H9 (cell line): ENCODE results near the gene TBCB. TPM values are rescaled to one million over a fixed set of nuclear protein-coding genes. Genes with fewer than 3 reads are reported as not detected.
A peak's percentile ranks its signal among the peaks of the same experiment; 100 is the strongest.

Experiments
- DNase-seq: peaks from one replicate; pipeline ENCODE4 v3.0.0-alpha.2; 2017
- H2AFZ ChIP-seq: one replicate; pipeline ENCODE4 v1.6.1; 2013; ENCODE audit warnings: mild to moderate bottlenecking, low read length, control low read depth, moderate library complexity
- H2AK5ac ChIP-seq: 2 replicates; pipeline ENCODE4 v1.6.1; 2013; ENCODE audit warnings: low read length, control low read depth, mixed read lengths; ENCODE audit not compliant: insufficient read length
- H2BK120ac ChIP-seq: one replicate; pipeline ENCODE4 v1.6.1; 2013; ENCODE audit warnings: low read depth, mild to moderate bottlenecking, low read length, control low read depth, inconsistent platforms; ENCODE audit not compliant: poor library complexity, severe bottlenecking
- H2BK12ac ChIP-seq: 2 replicates; pipeline ENCODE4 v1.6.1; 2013; ENCODE audit warnings: low read length, control low read depth, mixed read lengths, low read depth; ENCODE audit not compliant: insufficient read length
- H2BK15ac ChIP-seq: 2 replicates; pipeline ENCODE4 v1.6.1; 2013; ENCODE audit warnings: low read depth, low read length, control low read depth
- H2BK20ac ChIP-seq: one replicate; pipeline ENCODE4 v1.6.1; 2013; ENCODE audit warnings: low read depth, mild to moderate bottlenecking, low read length, control low read depth, inconsistent platforms; ENCODE audit not compliant: poor library complexity, severe bottlenecking
- H2BK5ac ChIP-seq: 2 replicates; pipeline ENCODE4 v1.6.1; 2013; ENCODE audit warnings: low read length, control low read depth, mixed read lengths; ENCODE audit not compliant: insufficient read length
- H3K14ac ChIP-seq: 2 replicates; pipeline ENCODE4 v1.6.1; 2013; ENCODE audit warnings: low read length, control low read depth; ENCODE audit not compliant: insufficient read depth
- H3K18ac ChIP-seq: 2 replicates; pipeline ENCODE4 v1.6.1; 2013; ENCODE audit warnings: low read depth, mild to moderate bottlenecking, mixed read lengths, low read length, control low read depth; ENCODE audit not compliant: insufficient read length
- H3K23ac ChIP-seq: 2 replicates; pipeline ENCODE4 v1.6.1; 2013; ENCODE audit warnings: low read length, control low read depth, mixed read lengths, low read depth; ENCODE audit not compliant: insufficient read length
- H3K23me2 ChIP-seq: 2 replicates; pipeline ENCODE4 v1.6.1; 2013; ENCODE audit warnings: low read depth, mild to moderate bottlenecking, mixed read lengths, low read length, control low read depth; ENCODE audit not compliant: insufficient read length, poor library complexity, severe bottlenecking
- H3K27ac ChIP-seq: 2 replicates; pipeline ENCODE4 v1.5.1; 2013; ENCODE audit warnings: low read length, control low read depth, mixed read lengths, low read depth; ENCODE audit not compliant: insufficient read length
- H3K27me3 ChIP-seq: 2 replicates; pipeline ENCODE4 v1.6.1; 2013; ENCODE audit warnings: low read length, control low read depth, inconsistent platforms; ENCODE audit not compliant: insufficient read depth
- H3K4ac ChIP-seq: 2 replicates; pipeline ENCODE4 v1.6.1; 2013; ENCODE audit warnings: low read depth, mild to moderate bottlenecking, control low read depth, inconsistent platforms, low read length, moderate library complexity
- H3K4me1 ChIP-seq: 2 replicates; pipeline ENCODE4 v1.6.1; 2013; ENCODE audit warnings: low read length, control low read depth, inconsistent platforms; ENCODE audit not compliant: insufficient read depth
- H3K4me2 ChIP-seq: 2 replicates; pipeline ENCODE4 v1.6.1; 2013; ENCODE audit warnings: low read length, control low read depth, mixed read lengths; ENCODE audit not compliant: insufficient read length, insufficient read depth
- H3K56ac ChIP-seq: 2 replicates; pipeline ENCODE4 v1.6.1; 2013; ENCODE audit warnings: low read depth, mild to moderate bottlenecking, mixed read lengths, low read length, control low read depth; ENCODE audit not compliant: insufficient read length
- H3K79me1 ChIP-seq: 2 replicates; pipeline ENCODE4 v1.6.1; 2013; ENCODE audit warnings: low read depth, mild to moderate bottlenecking, moderate library complexity, low read length, control low read depth, inconsistent platforms; ENCODE audit not compliant: insufficient read depth, poor library complexity, severe bottlenecking
- H3K79me2 ChIP-seq: 2 replicates; pipeline ENCODE4 v1.6.1; 2013; ENCODE audit warnings: low read length, control low read depth, inconsistent platforms; ENCODE audit not compliant: insufficient read depth
- H3K9ac ChIP-seq: 2 replicates; pipeline ENCODE4 v1.6.1; 2013; ENCODE audit warnings: low read length, control low read depth, mixed read lengths; ENCODE audit not compliant: insufficient read length; ENCODE audit errors: extremely low read depth
- H3K9me3 ChIP-seq: one replicate; pipeline ENCODE4 v1.6.1; 2013; ENCODE audit warnings: low read depth, low read length, inconsistent platforms; ENCODE audit not compliant: control insufficient read depth
- H3T11ph ChIP-seq: one replicate; pipeline ENCODE4 v1.6.1; 2013; ENCODE audit warnings: mild to moderate bottlenecking, low read length, control low read depth, inconsistent platforms
- H4K20me1 ChIP-seq: one replicate; pipeline ENCODE4 v1.6.1; 2013; ENCODE audit not compliant: control insufficient read depth, insufficient read length, insufficient read depth
- H4K5ac ChIP-seq: 2 replicates; pipeline ENCODE4 v1.6.1; 2013; ENCODE audit warnings: low read depth, mild to moderate bottlenecking, mixed read lengths, low read length, control low read depth; ENCODE audit not compliant: insufficient read length
- H4K8ac ChIP-seq: replicated peaks from 2 replicates; pipeline ENCODE4 v1.6.1; 2013; ENCODE audit warnings: low read length, control low read depth, mixed read lengths, low read depth; ENCODE audit not compliant: insufficient read length
- H4K91ac ChIP-seq: 2 replicates; pipeline ENCODE4 v1.6.1; 2013; ENCODE audit warnings: low read depth, mild to moderate bottlenecking, moderate library complexity, mixed read lengths, low read length, control low read depth; ENCODE audit not compliant: insufficient read length
- H3K27ac Mint-ChIP-seq, 3 experiments: 2 replicates in 2 of 3; 3 replicates in 1 of 3; pipeline ENCODE4 v1.8.0; 2020 to 2021; ENCODE audit warnings: mixed read lengths in 3 of 3, mild to moderate bottlenecking in 1 of 3, moderate library complexity in 1 of 3
- H3K27me3 Mint-ChIP-seq: 2 replicates; pipeline ENCODE4 v1.8.0; 2021; ENCODE audit warnings: low read depth, mild to moderate bottlenecking, moderate library complexity, mixed read lengths
- H3K36me3 Mint-ChIP-seq, 3 experiments: 2 replicates in 2 of 3; 3 replicates in 1 of 3; pipeline ENCODE4 v1.8.0; 2020 to 2021; ENCODE audit warnings: low read depth in 3 of 3, mixed read lengths in 3 of 3; ENCODE audit not compliant: insufficient read depth in 1 of 3
- H3K4me1 Mint-ChIP-seq, 2 experiments: 2 replicates each; pipeline ENCODE4 v1.8.0; 2020; ENCODE audit warnings: mixed read lengths in 2 of 2
- H3K4me3 Mint-ChIP-seq, 2 experiments: 2 replicates in 1 of 2; 3 replicates in 1 of 2; pipeline ENCODE4 v1.8.0; 2020 to 2021; ENCODE audit warnings: mild to moderate bottlenecking in 2 of 2, mixed read lengths in 2 of 2, moderate library complexity in 1 of 2
- H3K9me3 Mint-ChIP-seq, 2 experiments: 2 replicates in 1 of 2; 3 replicates in 1 of 2; pipeline ENCODE4 v1.8.0; 2020; ENCODE audit warnings: mild to moderate bottlenecking in 2 of 2, mixed read lengths in 2 of 2, moderate library complexity in 1 of 2
- WGBS: extraction: QIAGEN DNeasy Blood & Tissue Kit; methylation state at CpG from one replicate; pipeline ENCODE4 v1.1.7; 2013; ENCODE audit warnings: missing lambda C conversion rate, low lambda C conversion rate, mixed read lengths; ENCODE audit not compliant: insufficient read length; ENCODE audit errors: extremely low coverage; 5-methylcytosine and 5-hydroxymethylcytosine counted together
- total RNA-seq: library from RNA; stranded (reverse); gene quantifications from 2 replicates; pipeline ENCODE4 v1.2.1, GENCODE V29; 2021
- TF ChIP-seq, protein P1 (sequence below): fragments of 200-600 bp; sonication (generic); conservative IDR thresholded peaks from 3 replicates; pipeline ENCODE4 v1.8.0; 2021; ENCODE audit warnings: antibody characterized with exemption, mild to moderate bottlenecking

TBCB gene
- total RNA-seq, 1 experiment from 2014 or later: 216 TPM

DNA sequence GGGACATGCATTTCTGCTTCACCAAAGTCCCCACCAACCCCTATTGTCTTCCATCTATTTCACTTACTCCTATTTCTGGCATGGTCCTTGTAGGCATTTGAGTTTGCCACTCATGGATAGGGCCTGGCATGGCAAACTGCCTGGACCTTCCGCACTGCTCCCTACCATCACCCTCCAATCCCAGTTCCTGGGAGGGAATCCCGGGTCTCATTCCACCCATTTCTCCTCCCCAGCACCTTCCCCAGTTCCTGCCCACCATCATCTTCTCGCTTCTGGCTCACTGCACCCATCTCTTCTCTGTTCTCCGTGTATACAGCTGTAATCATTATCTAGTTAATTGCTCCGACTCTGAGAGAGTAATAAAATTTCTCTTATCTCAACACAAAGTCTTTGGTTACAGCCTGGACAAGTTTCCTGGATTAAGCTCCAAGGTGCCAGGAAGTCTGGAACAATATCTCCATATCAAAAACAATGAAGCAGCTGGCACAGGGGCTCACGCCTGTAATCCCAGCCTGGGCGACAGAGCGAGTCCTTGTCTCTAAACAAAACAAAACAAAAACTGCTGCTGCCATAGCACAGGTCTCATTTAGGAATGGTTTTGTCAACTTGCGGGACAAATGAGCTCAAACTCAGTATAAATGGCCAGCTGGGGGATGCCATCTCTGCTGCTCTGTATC, 54.0 kb downstream of the TBCB start:
- Histone ChIP-seq H2BK120ac (no peak overlapping the region), H3K56ac (no peak overlapping the region), H3K27ac (no peak overlapping the region), H4K20me1 (no peaks in the 10 kb centered on the region), H3K4ac (no peak overlapping the region), H3K23ac (no peak overlapping the region), H3K18ac (no peak overlapping the region), H4K91ac (no peak overlapping the region), H3K23me2 (no peaks in the 10 kb centered on the region), H2BK15ac (no peak overlapping the region), H2BK5ac (no peak overlapping the region), H3K9ac (no peak overlapping the region), H3K4me1 (no peaks in the 10 kb centered on the region; the same call in 1 of the 2 replicates), H4K5ac (peak overlapping the region; percentile 78), H2AK5ac (no peak overlapping the region), H2AFZ (no peak overlapping the region), H3K4me2 (no peak overlapping the region), H3T11ph (no peak overlapping the region), H3K79me2 (no peaks in the 10 kb centered on the region), H3K14ac (no peak overlapping the region), H3K27me3 (no peaks in the 10 kb centered on the region), H2BK20ac (no peak overlapping the region), H3K9me3 (no peaks in the 10 kb centered on the region), H3K79me1 (no peaks in the 10 kb centered on the region), H4K8ac (no peak overlapping the region), H2BK12ac (no peak overlapping the region)
- no peak overlapping the region; a peak in 1 of 5 replicates for H3K4me3 Mint-ChIP-seq
- H3K4me1 Mint-ChIP-seq: peaks cover 10 to 11% of the 10 kb centered on the region in 2 experiments; a peak in 2 of 4 replicates
- H3K9me3 Mint-ChIP-seq: no peaks in the 10 kb centered on the region
- peaks cover 3% of the 10 kb centered on the region; the same call in 1 of the 2 replicates for H3K27me3 Mint-ChIP-seq
- peak overlapping the region in 2 of 3 experiments; percentile 43 to 70; a peak in 4 of 7 replicates for H3K27ac Mint-ChIP-seq
- no peak for DNase-seq
- TF ChIP-seq, protein P1, sequence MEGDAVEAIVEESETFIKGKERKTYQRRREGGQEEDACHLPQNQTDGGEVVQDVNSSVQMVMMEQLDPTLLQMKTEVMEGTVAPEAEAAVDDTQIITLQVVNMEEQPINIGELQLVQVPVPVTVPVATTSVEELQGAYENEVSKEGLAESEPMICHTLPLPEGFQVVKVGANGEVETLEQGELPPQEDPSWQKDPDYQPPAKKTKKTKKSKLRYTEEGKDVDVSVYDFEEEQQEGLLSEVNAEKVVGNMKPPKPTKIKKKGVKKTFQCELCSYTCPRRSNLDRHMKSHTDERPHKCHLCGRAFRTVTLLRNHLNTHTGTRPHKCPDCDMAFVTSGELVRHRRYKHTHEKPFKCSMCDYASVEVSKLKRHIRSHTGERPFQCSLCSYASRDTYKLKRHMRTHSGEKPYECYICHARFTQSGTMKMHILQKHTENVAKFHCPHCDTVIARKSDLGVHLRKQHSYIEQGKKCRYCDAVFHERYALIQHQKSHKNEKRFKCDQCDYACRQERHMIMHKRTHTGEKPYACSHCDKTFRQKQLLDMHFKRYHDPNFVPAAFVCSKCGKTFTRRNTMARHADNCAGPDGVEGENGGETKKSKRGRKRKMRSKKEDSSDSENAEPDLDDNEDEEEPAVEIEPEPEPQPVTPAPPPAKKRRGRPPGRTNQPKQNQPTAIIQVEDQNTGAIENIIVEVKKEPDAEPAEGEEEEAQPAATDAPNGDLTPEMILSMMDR: no peak
- WGBS: no CpG with 5 or more reads among the region's 9 CpGs
- peaks cover 0 to 13% (median 8%) of the 10 kb centered on the region in 3 experiments; a peak in 4 of 7 replicates for H3K36me3 Mint-ChIP-seq
